SU-DHL-6 (cell line): ENCODE measurements around the gene SF3B3.

Source experiments
- CTCF ChIP-seq: fragments of 200-600 bp; sonication (generic); IDR thresholded peaks from one replicate; pipeline ENCODE4 v1.5.1; 2017; ENCODE audit warnings: antibody characterized with exemption, mild to moderate bottlenecking, low read length, moderate library complexity; ENCODE audit not compliant: insufficient read depth, poor library complexity, severe bottlenecking
- EZH2phosphoT487 ChIP-seq: fragments of 200-600 bp; sonication (generic), shearing (Covaris generic); conservative IDR thresholded peaks from 2 replicates; pipeline ENCODE4 v1.6.1; 2018; ENCODE audit warnings: mild to moderate bottlenecking, antibody characterized with exemption, low read length, moderate library complexity, mixed read lengths

DNA sequence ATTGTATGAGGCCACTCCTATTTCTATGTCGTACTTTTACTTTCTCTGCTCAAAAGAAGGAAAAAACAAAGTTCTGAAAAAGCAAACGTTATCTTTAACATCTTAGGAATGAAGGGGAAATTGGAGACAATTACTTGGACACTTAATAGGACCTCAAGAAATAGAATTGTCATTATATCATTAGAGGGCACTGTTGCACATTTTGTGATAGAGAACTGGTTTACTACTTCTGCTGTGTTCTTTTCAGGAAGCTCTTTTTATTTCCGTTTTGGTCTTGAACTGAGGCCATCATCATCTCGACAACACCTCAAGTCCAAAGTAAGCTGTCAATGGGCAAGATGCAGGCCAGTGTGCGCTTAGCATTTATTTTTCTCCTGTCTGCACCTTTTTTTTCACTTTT is 14.9 kb upstream of the SF3B3 start:
- no peak for TF ChIP-seq CTCF
- TF ChIP-seq EZH2phosphoT487 = no peak
